ENCODE measurements around the gene ELF3.
"Not testable (repeated sequence)": the region's sequence is repeated elsewhere in the genome, so short reads cannot be mapped to it uniquely, and the experiment has no call there.

The ELF3 gene

GRCh38 chr1:202009326-202010179 is 834 bp upstream of the ELF3 start:
- peak; percentile 81 for DNase-seq

- DNase-seq: no peak
Observed at GRCh38 chr1:202011994-202012393, 1.6 kb downstream of the ELF3 start.

GRCh38 chr1:202012544-202013478 is 2.4 kb downstream of the ELF3 start:
- DNase-seq: no peak

GRCh38 chr1:202013603-202014002 is 3.2 kb downstream of the ELF3 start:
- DNase-seq: no peak

GRCh38 chr1:202014060-202014459 is 3.7 kb downstream of the ELF3 start:
- no peak for DNase-seq

GRCh38 chr1:202014915-202015661 is 4.7 kb downstream of the ELF3 start:
- DNase-seq: no peak

- no peak for DNase-seq
Observed at GRCh38 chr1:202015662-202015937, 5.2 kb downstream of the ELF3 start.

- DNase-seq: no peak
Observed at GRCh38 chr1:202016022-202016810, 5.8 kb downstream of the ELF3 start.

DNA sequence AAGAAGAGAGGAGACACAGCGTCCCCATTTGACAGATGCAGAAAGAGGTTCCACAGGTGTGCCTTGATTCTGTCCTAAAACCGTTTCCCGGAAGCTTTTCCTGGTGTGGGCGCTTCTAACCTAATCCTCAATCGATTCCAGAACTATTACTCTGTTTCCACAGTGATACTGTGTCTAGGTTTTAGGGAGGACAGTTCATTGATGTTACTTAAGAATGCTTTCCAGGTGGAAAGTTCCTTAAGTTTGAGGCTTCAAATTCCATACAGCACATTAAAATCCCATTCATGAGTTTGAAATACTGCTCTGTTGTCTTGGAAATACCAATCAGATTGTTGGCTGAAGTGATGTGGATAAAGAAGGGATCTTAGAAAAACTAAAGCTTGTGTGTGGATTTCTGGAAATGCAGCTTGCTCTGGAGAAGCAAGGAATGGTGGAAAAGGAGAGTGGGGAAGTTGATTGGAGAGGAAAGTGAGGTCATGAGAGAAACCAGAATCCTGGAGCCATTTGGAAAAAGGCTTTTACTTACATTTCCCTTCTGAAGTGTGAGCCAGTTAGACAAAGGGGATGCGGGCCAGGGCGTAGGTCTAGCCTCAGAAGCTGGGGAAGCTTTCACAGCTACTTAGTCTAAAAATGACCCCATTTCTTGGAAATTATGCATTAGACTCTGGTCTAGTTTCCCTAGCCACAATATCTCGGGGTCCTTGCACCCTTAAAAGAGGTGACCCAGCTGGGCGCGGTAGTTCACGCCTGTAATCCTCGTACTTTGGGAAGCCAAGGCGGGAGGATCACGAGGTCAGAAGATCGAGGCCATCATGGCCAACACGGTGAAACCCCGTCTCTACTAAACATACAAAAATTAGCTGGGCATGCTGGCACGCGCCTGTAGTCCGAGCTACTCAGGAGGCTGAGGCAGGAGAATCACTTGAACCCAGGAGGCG is 6.7 kb downstream of the ELF3 start:
- DNase-seq: no peak

DNA sequence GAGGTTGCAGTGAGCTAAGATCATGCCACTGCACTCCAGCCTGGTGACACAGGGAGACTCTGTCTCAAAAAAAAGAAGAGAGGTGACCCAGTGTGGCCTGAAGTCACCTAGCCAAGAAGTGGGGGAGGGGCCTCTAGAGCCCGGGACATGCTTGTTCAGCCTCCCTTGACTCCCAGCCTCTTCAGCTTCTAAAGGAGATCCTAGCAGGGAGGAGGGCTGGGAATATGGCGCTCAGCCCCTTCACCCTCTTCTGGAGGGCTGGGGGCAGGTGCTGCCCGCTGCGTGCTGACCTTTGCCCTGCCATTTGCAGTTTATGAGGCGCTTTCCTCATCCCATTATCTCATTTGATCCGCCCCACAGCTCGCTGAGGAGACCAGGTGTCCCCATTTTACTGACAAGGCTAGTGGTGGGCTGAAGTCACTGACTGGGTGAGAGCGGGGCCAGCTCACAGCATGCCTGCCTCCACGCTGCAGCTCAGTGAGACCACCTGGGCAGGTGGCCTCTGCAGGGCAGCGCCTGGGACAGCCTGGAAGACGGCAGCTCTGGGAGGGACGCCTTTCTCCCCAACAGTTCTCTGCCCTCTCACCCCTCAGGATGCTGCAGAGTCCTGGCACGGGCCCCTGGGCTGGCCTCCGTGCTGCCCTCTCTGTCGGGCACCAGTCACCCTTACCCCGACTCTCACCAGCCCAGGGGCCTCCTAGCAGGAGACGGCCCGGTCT is 7.5 kb downstream of the ELF3 start:
- no peak for DNase-seq

GRCh38 chr1:202018468-202019234 is 8.3 kb downstream of the ELF3 start:
- DNase-seq: no peak

GRCh38 chr1:202019235-202019558 is 8.8 kb downstream of the ELF3 start:
- not testable (repeated sequence) for DNase-seq

- no peak for DNase-seq
Observed at GRCh38 chr1:202023001-202023433, 12.6 kb downstream of the ELF3 start.

DNA sequence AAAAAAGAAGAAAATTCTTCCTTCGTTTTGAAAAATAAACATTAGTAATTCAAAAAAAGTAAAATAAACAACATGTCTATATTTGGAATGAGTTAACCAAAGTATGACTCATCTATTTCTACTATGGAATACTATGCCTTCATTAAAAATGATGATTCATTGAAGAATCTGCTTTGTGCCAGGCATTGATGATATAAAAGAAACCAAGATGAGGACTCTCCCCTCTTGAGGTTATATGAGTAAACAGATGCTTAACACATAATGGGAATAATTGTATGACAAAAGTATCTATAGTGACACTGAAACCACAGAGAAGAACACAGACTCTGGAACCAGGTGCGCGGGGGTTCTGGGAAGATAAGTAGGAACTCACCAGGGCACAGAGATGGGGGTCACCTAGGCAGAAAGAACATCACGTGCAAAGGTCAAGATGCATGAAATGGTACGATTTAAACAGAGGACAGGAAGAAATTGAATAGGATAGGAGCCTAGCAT is 18.8 kb downstream of the ELF3 start:
- no peak for DNase-seq

DNA sequence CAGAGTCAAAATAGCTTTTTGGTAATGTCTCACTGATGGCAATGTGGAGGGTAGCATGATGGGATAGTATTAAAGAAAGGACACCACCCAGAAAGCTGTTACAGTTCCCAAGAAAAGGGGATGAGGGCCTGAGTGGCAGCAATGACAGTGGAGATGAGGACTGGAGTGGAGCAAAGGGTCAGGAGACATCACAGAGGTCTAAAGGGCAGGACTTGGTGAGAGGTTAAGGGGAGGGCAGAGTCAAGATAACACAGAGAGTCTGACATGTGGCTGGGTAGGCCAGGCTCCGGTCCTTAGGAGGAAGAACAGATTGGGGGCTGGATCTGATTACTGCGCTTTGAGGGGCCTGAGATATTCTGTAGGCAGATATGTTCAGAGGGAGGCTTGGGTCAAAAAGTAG is 19.3 kb downstream of the ELF3 start:
- no peak for DNase-seq

DNA sequence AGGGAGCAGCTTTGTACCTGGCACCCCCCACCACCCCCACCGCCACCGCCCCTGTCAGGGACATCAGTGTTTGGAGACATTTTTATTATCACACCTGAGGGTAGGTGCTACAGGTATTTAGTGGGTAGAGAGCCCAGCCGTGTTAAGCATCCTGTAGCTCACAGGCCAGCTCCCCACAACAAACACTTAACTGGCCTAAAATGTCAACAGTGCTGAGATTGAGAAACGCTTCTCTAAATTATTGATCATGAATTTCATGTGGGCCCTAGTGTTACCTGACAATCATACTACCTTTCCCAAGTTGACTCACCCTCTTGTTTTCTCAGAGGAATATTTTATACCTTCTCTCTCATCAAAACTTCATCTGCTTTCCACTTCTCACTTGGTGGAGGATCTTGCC is 21.4 kb downstream of the ELF3 start:
- DNase-seq: no peak

DNA sequence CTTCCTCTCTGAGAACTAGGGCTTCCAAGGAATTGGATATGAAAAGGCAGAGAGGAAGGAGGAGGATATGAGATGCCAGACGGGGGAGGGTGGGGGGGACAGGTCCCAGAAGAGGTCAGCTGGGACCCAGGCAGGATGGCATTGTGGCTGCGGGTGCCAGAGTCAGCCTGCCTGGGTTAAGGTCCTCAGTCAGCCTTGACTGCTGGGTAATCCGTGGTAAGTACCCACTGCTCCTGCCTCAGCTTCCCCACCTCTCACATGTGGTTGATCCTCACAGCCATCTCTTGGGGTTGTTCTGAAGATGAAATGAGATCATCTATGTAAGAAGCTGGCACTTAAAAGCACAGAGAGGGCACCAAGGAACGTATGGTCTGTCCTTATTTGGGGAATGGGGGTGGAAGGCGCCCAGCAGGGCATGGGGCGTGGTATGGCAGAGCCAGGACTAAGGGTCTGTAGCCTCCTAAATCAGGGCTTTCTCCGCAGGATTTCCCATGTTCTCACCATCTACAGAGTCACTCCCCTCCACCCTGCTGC is 23.8 kb downstream of the ELF3 start:
- DNase-seq: no peak

DNA sequence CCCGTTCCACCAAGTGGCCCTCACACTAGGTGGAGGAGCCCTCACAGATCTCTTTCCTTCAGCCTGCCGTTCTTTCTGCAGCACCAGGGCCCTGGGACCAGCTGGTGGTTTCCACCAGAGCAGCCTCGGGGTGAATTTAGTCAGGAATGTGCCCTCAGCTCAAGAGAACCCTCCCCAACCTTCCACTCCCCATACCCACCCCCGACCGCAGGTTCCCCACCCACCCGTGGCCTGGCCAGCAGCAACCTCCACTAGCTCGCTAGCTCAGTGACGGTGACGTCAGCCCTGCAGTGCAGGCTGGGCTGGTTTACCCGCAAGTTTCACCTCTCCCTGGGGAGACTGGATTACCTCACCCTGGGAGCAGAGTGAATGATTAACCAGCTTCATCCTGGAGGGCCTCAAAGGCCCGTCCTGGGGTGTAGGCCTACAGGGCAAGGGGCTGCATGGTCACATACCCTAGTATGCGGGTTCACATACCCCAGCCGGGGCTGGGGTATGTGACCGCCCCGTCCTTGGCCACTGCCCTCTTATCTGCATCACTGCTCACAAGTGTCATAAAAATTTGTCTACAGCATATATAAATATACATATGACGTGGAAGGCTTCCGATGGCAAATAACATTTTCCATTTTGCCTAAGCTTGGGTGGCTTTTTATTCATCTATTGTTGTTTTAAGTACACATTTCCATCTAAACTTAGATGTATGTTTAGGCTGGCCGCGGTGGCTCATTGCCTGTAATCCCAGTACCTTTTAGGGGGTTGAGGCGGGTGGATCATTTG is 24.5 kb downstream of the ELF3 start:
- no peak for DNase-seq
